Testis (tissue), 2 donors: ENCODE data around the gene YEATS2.

ENCODE experiments used
- POLR2A ChIP-seq: fragments of 450-650 bp; IDR thresholded peaks from one replicate; pipeline ENCODE4 v1.6.1; 2017; ENCODE audit warnings: antibody characterized with exemption, mild to moderate bottlenecking, moderate library complexity
- TF ChIP-seq, protein P1 (sequence below), 3 experiments: fragments of 450-650 bp in 2 of 3; fragments of 200-600 bp in 1 of 3; sonication (generic) in 1 of 3; IDR thresholded peaks; one replicate each; pipeline ENCODE4 v1.5.1; 2016 to 2019; ENCODE audit warnings: antibody characterized with exemption in 3 of 3, mild to moderate bottlenecking in 2 of 3, moderate library complexity in 1 of 3

DNA sequence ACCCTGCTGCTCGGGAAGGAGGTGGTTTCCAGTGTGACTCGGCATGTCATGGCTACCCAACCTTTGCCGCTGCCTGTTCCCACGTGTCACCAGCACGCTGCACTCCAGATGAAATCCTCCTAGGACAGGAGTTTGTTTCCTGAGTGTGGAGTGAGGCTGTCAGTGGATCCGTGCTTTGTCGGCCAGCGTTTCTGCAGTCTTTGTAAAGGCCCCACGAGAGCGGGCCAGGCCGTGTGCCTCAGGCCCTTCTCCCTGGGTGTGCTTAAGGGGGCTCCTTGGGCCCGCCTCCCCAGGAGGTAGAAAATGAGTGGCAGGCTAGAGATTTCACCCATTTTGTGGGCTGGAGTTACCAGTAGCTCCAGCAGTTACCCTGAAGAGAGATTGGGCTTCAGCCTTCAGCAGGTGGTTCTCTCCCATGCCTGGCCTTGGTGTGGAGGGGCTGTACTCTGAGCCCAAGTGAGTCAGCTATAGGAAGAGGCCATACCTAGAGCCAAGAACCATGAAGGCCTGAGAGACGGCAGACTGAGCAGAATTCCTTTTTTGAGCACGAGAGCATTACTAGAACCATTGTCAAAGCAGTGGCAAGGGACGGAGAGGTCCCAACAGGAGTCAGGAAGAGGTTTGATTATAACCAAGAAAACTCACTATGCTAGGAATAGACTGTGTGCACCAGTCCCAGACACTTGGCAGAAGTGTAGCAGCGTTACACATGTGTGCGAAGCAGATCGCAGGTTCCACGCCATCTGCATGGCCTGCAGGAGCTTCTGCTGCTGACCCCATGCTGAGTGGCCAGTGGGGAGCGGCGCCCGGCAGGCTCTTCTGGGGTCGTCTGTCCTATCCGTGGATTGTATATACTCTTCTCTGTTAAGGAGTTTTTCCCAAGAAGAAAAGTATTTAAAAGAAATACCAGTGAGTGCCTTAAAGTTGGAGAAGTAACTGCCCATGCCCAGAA is 113.3 kb downstream of the YEATS2 start:
- TF ChIP-seq, protein P1, sequence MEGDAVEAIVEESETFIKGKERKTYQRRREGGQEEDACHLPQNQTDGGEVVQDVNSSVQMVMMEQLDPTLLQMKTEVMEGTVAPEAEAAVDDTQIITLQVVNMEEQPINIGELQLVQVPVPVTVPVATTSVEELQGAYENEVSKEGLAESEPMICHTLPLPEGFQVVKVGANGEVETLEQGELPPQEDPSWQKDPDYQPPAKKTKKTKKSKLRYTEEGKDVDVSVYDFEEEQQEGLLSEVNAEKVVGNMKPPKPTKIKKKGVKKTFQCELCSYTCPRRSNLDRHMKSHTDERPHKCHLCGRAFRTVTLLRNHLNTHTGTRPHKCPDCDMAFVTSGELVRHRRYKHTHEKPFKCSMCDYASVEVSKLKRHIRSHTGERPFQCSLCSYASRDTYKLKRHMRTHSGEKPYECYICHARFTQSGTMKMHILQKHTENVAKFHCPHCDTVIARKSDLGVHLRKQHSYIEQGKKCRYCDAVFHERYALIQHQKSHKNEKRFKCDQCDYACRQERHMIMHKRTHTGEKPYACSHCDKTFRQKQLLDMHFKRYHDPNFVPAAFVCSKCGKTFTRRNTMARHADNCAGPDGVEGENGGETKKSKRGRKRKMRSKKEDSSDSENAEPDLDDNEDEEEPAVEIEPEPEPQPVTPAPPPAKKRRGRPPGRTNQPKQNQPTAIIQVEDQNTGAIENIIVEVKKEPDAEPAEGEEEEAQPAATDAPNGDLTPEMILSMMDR (IDR thresholded peaks at IDR 0.05), result no peak
- no peak for TF ChIP-seq POLR2A
